WI38 (cell line): ENCODE measurements around the gene KIAA0513.
A peak's percentile ranks its signal among the peaks of the same experiment; 100 is the strongest.

Source experiments
- H3K4me3 ChIP-seq: 2 replicates; pipeline ENCODE4 v1.5.1; 2011; ENCODE audit warnings: low read depth, mild to moderate bottlenecking, control low read depth, low read length
- TF ChIP-seq, protein P1 (sequence below): IDR thresholded peaks from 2 replicates; pipeline ENCODE4 v1.5.1; 2012; ENCODE audit warnings: low read depth, mild to moderate bottlenecking, control low read depth, low read length

Gene KIAA0513

DNA sequence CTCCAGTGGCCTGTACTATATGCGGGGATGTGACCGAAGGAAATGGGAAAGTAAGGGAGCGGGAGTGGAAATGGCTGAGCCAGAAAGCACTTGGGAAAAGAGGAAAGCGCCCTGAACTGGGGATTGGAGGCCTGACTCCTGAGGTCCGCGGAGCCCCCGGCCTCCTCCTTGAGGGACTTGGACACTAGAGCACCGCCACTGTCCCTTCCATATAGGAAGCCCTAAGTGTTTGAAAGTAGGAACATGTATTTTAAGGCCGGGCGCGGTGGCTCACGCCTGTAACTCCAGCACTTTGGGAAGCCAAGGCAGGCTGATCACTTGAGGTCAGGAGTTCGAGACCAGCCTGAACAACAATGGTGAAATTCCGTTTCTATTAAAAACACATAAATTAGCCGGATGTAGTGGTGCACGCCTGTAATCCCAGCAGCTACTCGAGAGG is 15.7 kb upstream of the KIAA0513 start:
- H3K4me3 ChIP-seq = peak overlapping the region; percentile 99
- TF ChIP-seq, protein P1, sequence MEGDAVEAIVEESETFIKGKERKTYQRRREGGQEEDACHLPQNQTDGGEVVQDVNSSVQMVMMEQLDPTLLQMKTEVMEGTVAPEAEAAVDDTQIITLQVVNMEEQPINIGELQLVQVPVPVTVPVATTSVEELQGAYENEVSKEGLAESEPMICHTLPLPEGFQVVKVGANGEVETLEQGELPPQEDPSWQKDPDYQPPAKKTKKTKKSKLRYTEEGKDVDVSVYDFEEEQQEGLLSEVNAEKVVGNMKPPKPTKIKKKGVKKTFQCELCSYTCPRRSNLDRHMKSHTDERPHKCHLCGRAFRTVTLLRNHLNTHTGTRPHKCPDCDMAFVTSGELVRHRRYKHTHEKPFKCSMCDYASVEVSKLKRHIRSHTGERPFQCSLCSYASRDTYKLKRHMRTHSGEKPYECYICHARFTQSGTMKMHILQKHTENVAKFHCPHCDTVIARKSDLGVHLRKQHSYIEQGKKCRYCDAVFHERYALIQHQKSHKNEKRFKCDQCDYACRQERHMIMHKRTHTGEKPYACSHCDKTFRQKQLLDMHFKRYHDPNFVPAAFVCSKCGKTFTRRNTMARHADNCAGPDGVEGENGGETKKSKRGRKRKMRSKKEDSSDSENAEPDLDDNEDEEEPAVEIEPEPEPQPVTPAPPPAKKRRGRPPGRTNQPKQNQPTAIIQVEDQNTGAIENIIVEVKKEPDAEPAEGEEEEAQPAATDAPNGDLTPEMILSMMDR = no peak

DNA sequence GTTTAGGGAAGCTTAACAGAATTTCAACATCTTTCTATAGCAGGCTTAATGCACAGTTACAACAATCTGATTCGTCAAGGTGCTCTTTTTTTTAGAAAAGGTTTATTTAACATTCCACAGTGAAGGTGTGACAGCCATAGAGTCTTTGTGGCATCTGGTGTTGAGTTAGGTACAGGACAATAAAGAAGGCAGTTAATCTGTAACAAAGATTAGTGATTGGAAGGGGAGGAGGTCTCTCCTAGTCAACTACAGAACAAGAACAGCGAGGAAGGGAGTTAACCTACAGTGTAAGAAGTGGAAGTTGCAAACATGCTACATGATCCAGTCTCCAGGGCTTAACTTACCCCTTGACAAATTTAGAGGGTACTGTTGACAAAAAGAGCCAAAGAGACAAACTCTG is 13.3 kb upstream of the KIAA0513 start:
- TF ChIP-seq, protein P1 = no peak
- H3K4me3 ChIP-seq = no peak overlapping the region

DNA sequence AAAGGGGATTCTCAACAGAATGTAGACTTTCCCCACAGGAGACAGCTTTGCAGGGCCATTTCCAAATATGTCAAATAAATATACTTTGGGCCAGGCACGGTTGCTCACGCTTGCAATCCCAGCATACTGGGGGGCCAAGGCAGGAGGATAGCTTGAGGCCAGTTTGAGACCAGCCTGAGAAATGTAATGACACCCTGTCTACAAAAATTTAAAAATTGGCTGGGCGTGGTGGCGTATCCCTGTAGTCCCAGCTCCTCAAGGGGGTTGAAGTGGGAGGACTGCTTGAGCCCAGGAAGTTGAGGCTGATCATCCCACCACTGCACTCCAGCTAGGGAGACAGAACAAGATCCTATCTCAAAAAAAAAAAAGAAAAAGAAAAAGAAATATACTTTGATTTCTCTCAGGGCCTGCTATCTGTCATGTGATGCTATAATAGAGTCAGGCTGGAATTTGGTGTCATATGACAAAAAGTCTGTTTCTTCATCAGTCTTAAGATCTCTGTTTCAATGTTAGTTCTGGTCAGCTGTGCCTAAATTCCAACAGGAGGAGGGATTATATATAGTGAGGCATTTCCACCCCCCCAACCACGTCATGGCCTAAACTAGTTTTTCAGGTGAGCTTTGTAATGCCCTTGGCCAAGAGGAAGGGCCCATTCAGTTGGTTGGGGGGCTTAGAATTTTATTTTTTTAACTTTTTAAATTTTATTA is 12.0 kb upstream of the KIAA0513 start:
- H3K4me3 ChIP-seq = no peak overlapping the region
- TF ChIP-seq, protein P1 = no peak

DNA sequence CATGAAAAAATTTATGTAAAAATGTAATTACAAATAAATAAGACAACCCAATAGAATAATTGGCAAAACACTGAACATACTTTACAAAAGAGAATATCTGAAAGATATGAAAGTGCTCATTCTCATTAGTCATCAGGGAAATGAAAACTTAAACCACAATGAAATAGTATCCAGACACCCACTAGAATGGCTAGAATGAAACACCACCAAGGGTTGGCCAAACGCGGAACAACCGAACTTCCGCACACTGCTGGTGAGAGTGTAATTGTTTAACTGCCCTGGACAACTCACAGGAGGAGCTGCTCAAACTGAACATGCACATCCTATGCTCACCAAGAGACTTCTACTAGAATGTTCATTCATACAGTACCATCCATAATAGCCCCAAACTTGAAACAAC is 10.4 kb upstream of the KIAA0513 start:
- TF ChIP-seq, protein P1 = no peak

DNA sequence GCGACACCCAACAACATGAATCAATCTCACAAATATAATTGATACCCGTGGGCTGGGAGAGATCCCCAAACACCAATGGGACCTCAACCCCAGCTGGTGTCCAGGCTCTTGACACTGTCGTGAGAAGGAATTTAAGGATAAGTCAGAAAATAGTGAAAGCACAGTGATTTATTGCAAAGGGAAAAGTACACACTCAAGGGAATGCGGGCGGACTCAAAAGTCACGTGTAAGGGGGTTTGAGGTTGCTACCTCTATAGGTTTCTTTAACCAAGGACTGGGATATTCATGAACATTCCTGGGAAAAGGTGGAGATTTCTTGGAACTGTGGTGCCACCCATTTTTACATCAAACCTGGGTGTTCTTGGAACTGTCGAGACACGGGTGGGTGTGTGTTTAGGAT is 10.0 kb upstream of the KIAA0513 start:
- TF ChIP-seq, protein P1 = no peak
- H3K4me3 ChIP-seq = no peak overlapping the region

More for the DNA sequence above, 10.4 kb upstream of the KIAA0513 start:
- H3K4me3 ChIP-seq = no peak overlapping the region

DNA sequence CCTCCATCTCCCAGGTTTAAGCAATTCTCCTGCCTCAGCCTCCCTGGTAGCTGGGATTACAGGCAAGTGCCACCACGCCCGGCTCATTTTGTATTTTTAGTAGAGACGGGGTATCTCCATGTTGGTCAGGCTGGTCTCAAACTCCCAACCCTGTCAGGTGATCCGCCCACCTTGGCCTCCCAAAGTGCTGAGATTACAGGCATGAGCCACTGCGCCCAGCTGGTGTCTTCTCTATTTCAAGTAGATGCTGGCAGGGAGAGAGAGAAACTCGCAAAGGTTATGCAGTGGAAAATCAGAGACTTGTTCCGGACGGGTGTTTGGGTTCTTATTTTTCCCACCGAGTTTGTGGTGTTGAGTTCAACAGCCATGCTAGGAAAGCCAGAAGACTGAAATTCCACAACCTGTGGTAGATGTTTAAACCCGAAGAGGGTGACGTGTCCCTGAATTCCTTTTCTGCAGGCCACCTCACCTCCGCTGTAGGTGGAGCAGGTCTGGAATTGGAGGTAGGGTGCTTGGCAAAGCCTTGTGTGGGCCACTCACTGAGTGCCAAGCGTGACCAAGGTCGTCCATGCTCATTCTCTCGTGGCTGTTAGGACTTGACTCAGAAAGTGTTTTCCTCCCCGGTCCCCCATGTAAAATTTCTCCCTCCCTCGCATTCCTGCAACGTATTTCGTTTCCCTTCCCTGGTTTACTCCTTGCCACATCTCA is 8.9 kb upstream of the KIAA0513 start:
- H3K4me3 ChIP-seq = no peak overlapping the region
- TF ChIP-seq, protein P1 = no peak

DNA sequence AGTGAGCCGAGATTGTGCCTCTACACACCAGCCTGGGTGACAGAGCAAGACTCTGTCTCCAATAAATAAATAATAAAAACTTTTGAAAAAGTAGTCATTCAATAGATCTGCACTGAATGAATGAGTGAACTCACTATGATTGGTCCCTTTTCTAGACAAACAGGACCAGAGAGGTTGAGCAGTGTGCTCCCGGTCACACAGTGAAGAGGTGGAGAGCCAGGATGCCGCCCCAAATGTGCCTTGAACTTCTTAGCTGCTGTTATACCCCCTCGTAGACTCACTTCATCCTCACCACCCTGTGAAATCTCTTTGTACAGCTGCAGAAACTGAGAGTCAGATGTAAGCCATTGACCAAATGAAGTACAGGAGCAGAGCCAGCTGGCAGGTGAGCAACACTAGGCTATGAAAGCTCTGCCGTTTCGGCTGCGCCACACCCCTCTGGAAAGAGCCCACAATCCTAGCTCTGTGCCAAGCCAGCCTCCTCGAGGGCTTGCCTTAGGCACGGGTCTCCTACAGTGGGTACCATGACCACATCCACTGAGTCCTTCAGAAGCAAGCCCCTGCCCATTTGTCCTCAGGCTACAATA is 7.8 kb upstream of the KIAA0513 start:
- TF ChIP-seq, protein P1 = no peak
- no peak overlapping the region for H3K4me3 ChIP-seq
